ELR (cell line): ENCODE results near the gene WDHD1.
"Not testable (repeated sequence)": the region's sequence is repeated elsewhere in the genome, so short reads cannot be mapped to it uniquely, and the experiment has no call there.

Experiments
- DNase-seq: peaks from one replicate; pipeline ENCODE4 v3.0.0-alpha.2; 2015; ENCODE audit warnings: low read depth

WDHD1 gene

DNA sequence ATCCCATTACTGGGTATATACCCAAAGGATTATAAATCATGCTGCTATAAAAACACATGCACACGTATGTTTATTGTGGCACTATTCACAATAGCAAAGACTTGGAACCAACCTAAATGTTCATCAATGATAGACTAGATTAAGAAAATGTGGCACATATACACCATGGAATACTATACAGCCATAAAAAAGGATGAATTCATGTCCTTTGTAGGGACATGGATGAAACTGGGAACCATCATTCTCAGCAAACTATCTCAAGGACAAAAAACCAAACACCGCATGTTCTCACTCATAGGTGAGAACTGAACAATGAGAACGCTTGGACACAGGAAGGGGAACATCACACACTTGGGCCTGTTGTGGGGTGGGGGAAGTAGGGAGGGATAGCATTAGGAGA is 73.3 kb downstream of the WDHD1 start:
- not testable (repeated sequence) for DNase-seq

DNA sequence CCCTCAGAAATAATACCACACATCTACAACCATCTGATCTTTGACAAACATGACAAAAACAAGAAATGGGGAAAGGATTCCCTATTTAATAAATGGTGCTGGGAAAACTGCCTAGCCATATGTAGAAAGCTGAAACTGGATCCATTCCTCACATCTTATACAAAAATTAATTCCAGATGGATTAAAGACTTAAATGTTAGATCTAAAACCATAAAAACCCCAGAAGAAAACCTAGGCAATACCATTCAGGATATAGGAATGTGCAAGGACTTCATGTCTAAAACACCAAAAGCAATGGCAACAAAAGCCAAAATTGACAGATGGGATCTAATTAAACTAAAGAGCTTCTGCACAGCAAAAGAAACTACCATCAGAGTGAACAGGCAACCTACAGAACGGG is 74.1 kb downstream of the WDHD1 start:
- not testable (repeated sequence) for DNase-seq

- DNase-seq, result no peak
These were observed 79.7 kb downstream of the WDHD1 start for GRCh38 chr14:54947230-54947629.

DNA sequence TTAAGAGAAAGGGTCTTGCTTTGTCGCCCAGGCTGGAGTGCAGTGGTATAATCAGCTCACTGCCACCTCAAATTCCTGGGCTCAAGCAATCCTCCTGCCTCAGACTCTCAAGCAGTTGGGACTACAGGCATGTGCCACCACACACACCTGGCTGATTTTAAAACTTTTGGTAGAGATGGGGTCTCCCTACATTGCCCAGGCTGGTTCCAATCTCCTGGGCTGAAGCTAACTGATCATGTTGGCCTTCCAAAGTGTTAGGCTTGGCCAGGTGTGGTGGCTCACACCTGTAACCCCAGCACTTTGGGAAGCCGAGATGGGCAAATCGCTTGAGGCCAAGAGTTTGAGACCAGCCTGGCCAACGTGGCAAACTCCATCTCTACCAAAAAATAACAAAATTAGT is 80.4 kb downstream of the WDHD1 start:
- no peak for DNase-seq

DNA sequence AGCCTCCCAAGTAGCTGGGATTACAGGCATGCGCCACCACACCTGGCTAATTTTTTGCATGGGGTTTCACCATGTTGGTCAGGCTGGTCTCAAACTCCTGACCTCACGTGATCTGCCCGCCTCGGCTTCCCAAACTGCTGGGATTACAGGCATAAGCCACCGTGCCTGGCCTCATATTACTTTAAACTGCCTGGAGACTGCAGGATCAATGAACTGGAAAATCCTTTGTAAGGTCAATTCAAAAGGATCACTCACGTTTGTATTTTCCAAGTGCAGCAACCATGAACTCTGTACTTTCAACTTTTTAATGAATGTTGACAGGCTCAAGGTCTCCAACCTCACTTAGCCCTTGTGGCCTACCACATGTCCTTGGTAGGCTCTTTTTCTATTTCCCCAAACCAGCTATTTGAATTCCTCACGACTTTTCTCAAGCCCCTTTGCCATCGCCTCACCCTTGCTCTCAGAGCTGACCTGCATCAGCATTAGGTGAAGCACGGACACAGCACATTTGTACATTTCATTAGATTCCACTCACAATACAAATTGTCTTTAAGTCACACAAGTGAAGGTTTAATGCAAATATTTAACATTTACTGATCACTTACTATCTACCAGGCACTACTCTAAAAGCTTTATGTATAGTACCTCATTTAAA is 82.0 kb downstream of the WDHD1 start:
- no peak for DNase-seq

DNA sequence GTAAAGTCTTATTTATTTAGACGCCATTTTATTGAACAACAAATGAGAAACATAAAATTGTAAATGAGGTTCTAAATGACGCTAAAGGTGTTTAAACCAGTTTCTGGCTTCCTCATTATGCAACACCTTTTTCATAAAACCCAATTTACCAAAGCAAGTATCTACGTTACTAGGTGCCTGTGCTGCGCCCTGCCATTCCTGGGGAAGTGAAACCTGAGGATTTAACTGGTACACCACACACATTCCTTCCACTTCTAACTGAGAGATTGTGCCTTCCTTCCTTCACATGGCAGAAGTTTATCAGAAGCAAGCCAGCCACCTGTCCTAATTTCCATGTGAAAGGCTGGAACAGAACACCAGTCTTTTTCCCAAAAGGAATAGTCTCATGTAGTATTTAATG is 84.0 kb downstream of the WDHD1 start:
- no peak for DNase-seq

GRCh38 chr14:54936816-54937215 is 90.1 kb downstream of the WDHD1 start:
- DNase-seq, result no peak

DNA sequence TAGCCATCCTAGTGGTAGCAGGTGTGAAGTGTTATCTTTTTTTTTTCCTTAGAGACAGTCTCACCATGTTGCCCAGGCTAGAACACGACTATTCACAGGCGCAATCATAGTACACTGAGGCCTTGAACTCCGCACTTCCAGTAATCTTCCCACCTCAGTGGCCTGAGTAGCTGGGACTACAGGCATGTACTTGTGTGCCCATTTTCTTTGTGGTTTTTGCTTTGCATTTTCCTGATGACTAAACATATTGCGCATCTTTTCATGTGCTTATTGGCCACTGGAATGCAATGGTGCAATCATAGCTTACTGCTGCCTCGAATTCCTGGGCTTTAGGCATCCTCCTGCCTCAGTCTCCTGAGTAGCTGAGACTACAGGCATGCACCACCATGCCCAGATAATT is 90.9 kb downstream of the WDHD1 start:
- peak; percentile 78 for DNase-seq

GRCh38 chr14:54935100-54935499 is 91.8 kb downstream of the WDHD1 start:
- DNase-seq, result no peak

DNA sequence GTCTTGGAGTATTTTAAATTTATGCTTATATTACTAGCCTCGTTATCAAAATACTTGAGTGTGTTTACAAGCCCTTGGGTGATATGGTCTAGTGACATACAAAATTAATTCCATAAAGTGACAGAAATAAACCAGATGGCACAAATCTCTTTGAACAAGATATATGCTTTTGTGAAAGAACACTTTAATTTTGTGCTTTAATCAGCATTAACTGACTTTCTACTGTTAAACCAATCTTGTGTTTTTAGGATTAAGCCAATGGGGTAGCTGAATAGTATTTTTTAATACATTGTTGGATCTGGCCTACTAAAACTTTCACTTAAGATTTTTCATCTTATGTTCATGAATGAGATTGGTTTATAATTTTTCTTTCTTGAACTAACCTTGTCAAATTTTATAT is 93.9 kb downstream of the WDHD1 start:
- DNase-seq, result no peak

GRCh38 chr14:54931598-54932340 is 95.1 kb downstream of the WDHD1 start:
- no peak for DNase-seq

DNA sequence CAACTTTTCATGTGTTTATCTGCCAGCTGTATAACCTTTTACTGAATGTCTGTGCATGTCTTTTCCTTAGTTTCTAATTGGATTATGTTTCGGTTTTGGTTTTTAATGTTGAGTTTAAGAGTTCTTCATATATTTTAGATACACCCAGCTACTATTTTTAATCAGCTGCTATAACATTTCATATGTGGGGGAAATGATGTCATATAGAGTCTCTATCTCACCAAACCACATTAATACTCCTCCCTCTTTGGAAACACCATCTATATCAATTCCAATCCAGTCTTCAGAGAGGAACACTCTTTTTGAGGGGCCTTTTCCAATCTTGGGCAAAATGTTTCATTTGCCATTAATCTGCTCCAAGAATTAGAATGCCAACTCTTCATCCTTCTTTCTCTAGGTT is 95.8 kb downstream of the WDHD1 start:
- DNase-seq, result no peak

- no peak for DNase-seq
These were observed 97.3 kb downstream of the WDHD1 start for GRCh38 chr14:54929556-54929955.

DNA sequence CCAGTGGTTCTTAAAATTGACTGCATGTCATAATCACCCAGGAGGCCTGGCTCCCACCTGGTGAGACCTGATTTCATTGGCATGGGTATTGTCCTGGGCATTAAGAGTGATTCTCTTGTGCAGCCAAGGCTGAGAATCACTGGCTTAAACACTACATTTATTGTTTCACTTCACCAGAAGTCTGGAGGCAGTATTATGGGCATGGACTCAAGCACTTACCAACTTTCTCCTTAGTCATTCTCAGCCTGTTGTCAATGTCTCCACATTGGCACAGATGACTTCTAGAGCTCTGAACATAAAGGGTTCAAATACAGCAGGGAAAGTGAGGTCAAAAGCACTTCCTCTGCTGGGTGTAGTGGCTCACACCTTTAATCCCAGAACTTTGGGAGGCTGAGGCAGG is 98.7 kb downstream of the WDHD1 start:
- DNase-seq, result no peak

DNA sequence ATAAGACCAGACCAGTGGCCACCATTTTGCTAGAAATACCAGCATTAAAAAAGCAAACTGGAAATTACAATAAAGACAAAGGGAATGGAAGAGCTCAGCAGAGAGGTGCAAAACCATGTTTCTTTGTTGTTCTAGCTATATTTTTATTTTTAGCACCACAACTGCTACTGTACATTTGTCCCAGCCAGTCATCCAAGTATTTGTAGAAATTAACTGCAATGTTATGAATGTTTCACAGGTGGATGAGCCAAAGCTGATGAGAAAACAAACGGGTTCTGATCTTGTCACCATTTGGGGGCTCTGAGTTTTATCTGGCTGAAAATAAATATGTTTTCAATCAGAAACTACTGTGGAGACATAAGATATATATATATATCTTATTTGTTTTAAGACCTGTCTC is 99.3 kb downstream of the WDHD1 start:
- DNase-seq, result no peak

GRCh38 chr14:54926570-54926969 is 100.3 kb downstream of the WDHD1 start:
- DNase-seq, result not testable (repeated sequence)

DNA sequence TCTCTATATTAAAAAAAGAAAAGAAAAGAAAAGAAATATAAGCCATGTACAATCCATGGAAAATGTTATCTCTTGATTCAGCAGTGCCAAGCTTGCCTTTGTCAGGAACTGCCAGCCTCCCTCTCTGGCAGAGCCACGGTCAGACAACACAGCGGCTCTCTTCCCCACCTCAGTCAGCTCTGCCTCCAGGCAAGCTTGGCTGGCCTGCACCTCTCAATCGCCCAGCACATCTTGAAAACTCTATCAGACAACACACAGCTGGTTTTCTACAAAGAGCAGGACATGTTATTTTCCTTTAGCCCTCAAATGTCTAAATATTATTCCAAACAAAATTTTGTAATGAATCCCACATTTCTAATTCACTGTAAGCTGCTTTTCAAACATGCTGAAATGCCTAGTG is 104.3 kb downstream of the WDHD1 start:
- DNase-seq, result no peak

- DNase-seq, result no peak
These were observed 106.8 kb downstream of the WDHD1 start for GRCh38 chr14:54920052-54920451.

DNA sequence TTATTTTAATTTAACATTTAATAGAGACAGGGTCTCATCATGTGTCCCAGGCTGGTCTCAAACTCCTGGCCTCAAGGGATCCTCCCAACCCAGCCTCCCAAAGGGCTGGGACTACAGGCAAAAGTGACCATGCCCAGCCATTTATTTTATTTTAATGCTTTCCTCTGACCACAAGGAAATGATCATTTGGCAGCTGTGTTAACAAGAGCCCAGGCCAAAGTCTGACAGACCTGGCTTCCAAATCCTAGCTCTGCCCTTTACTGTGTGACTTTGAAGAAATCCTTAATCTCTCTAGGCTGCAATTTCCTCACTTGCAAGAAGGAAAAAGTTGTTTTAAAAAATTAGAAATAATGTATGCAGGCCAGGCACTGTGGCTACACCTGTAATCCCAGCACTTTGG is 107.6 kb downstream of the WDHD1 start:
- no peak for DNase-seq

GRCh38 chr14:54918427-54918826 is 108.5 kb downstream of the WDHD1 start:
- no peak for DNase-seq

DNA sequence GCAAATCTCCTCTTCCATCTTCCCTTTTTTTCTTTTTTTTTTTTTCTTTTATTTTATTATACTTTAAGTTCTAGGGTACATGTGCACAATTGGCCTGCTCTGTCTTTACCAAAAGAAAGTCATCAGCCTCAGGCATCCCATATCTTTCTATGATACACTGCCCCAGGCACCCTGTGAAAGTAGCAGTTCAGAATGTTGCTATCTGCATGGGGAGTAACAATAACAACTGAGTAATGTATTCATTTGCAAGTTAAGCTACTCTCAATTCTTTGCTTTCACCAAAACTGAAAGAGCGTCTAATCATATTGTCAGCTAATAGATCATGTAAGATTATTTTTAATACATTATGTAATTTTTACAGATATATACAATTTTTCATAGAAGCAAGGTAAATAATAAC is 110.8 kb downstream of the WDHD1 start:
- DNase-seq, result peak; percentile 16

- no peak for DNase-seq
These were observed 116.9 kb downstream of the WDHD1 start for GRCh38 chr14:54909817-54910558.

GRCh38 chr14:54908973-54909372 is 117.9 kb downstream of the WDHD1 start:
- DNase-seq, result not testable (repeated sequence)
